Upper lobe of left lung (tissue), 4 donors: Measurements from ENCODE around the gene CTXND2.

Experiments
- CTCF ChIP-seq, 6 experiments: fragments of 450-650 bp in 4 of 6; fragments of 200-600 bp in 2 of 6; sonication (generic) in 2 of 6; IDR thresholded peaks; one replicate each; pipeline ENCODE4 v1.5.1; 2016 to 2019; ENCODE audit warnings: antibody characterized with exemption in 6 of 6
- EP300 ChIP-seq, 4 donors: sonication (generic); formaldehyde crosslinking; IDR thresholded peaks; one replicate each; pipeline ENCODE4 v1.5.1; 2017; ENCODE audit warnings: antibody characterized with exemption in 4 of 4, control low read depth in 2 of 4
- POLR2A ChIP-seq, 4 donors: fragments of 450-650 bp; IDR thresholded peaks; one replicate each; pipeline ENCODE4 v1.5.1; 2016 to 2017; ENCODE audit warnings: antibody characterized with exemption in 4 of 4, mild to moderate bottlenecking in 2 of 4
- POLR2AphosphoS5 ChIP-seq, 2 donors: sonication (generic); formaldehyde crosslinking; IDR thresholded peaks; one replicate each; pipeline ENCODE4 v1.5.1; 2017; ENCODE audit warnings: antibody characterized with exemption in 2 of 2

- TF ChIP-seq CTCF (IDR thresholded peaks at IDR 0.05): no peak
- no peak for TF ChIP-seq POLR2AphosphoS5 (IDR thresholded peaks at IDR 0.05)
- TF ChIP-seq POLR2A (IDR thresholded peaks at IDR 0.05): no peak
- no peak for TF ChIP-seq EP300 (IDR thresholded peaks at IDR 0.05)
These were observed 44.8 kb downstream of the CTXND2 start for GRCh38 chr1:150931773-150932172.
